Calu3 (cell line): ENCODE measurements around the gene PNLIPRP3. TPM values are rescaled to one million over a fixed set of nuclear protein-coding genes. Genes with fewer than 3 reads are reported as not detected.

ENCODE experiments used
- BruUV-seq: library from RNA; stranded (reverse); fragments of 400-500 nt; replicated peaks from 2 replicates; lab custom pipeline; 2021; lab: Mats Ljungman, UMichigan
- CTCF ChIA-PET: fragments of 300-600 bp; sonication (Branson Sonifier 250); formaldehyde crosslinking; loops from one replicate; lab custom pipeline; 2022; ENCODE audit warnings: antibody characterized with exemption; lab: Charles Lee
- DNase-seq: peaks from one replicate; pipeline ENCODE4 v3.0.0; 2022
- H3K27ac Mint-ChIP-seq: one replicate; pipeline ENCODE4 v1.8.0; 2022; ENCODE audit warnings: mixed read lengths; ENCODE audit not compliant: unreplicated experiment
- H3K27me3 Mint-ChIP-seq: one replicate; pipeline ENCODE4 v1.8.0; 2022; ENCODE audit warnings: mixed read lengths; ENCODE audit not compliant: unreplicated experiment
- H3K36me3 Mint-ChIP-seq: one replicate; pipeline ENCODE4 v1.8.0; 2022; ENCODE audit warnings: mild to moderate bottlenecking, moderate library complexity, mixed read lengths; ENCODE audit not compliant: insufficient read depth, unreplicated experiment
- H3K4me1 Mint-ChIP-seq: one replicate; pipeline ENCODE4 v1.8.0; 2022; ENCODE audit warnings: mild to moderate bottlenecking, low read depth, mixed read lengths; ENCODE audit not compliant: unreplicated experiment
- H3K4me3 Mint-ChIP-seq: one replicate; pipeline ENCODE4 v1.8.0; 2022; ENCODE audit warnings: mild to moderate bottlenecking, low read depth, moderate library complexity, mixed read lengths; ENCODE audit not compliant: unreplicated experiment
- H3K9me3 Mint-ChIP-seq: one replicate; pipeline ENCODE4 v1.8.0; 2022; ENCODE audit warnings: low read depth, mixed read lengths; ENCODE audit not compliant: unreplicated experiment
- CTCF ChIP-seq: fragments of 200-600 bp; IDR thresholded peaks from one replicate; pipeline ENCODE4 v1.8.0; 2022; ENCODE audit warnings: antibody characterized with exemption; ENCODE audit not compliant: unreplicated experiment
- intact Hi-C: fragments of 100-400 bp; cut with micrococcal nuclease; formaldehyde crosslinking; loops from one replicate; pipeline ENCODE4 v1.10.0; 2022; ENCODE audit not compliant: unreplicated experiment
- total RNA-seq: library from RNA; stranded (reverse); gene quantifications from 2 replicates; pipeline ENCODE4 v1.2.3, GENCODE V29; 2022

The PNLIPRP3 gene
- total RNA-seq, 1 experiment from 2014 or later: not detected

GRCh38 chr10:116510565-116510964 lies 82.9 kb downstream of the PNLIPRP3 start:
- CTCF ChIA-PET: no interaction called here

GRCh38 chr10:116511365-116511764 lies 83.7 kb downstream of the PNLIPRP3 start:
- Mint-ChIP-seq H3K4me1 (no peaks in the 10 kb centered on the region), H3K4me3 (no peak overlapping the region), H3K36me3 (no peaks in the 10 kb centered on the region), H3K27me3 (peaks cover 50% of the 10 kb centered on the region), H3K9me3 (no peaks in the 10 kb centered on the region), H3K27ac (no peak overlapping the region)
- intact Hi-C loops: no loop called here
- no peak for DNase-seq
- BruUV-seq: no TSS peak
- no peak for TF ChIP-seq CTCF
- CTCF ChIA-PET: no interaction called here

More at GRCh38 chr10:116510565-116510964, 82.9 kb downstream of the PNLIPRP3 start:
- H3K27ac Mint-ChIP-seq: no peak overlapping the region
- H3K36me3 Mint-ChIP-seq: no peaks in the 10 kb centered on the region
- no peaks in the 10 kb centered on the region for H3K9me3 Mint-ChIP-seq
- no peak for TF ChIP-seq CTCF
- no peak for DNase-seq
- intact Hi-C loops: no loop called here
- peaks cover 50% of the 10 kb centered on the region for H3K27me3 Mint-ChIP-seq
- H3K4me1 Mint-ChIP-seq: no peaks in the 10 kb centered on the region
- no peak overlapping the region for H3K4me3 Mint-ChIP-seq
- no TSS peak for BruUV-seq

DNA sequence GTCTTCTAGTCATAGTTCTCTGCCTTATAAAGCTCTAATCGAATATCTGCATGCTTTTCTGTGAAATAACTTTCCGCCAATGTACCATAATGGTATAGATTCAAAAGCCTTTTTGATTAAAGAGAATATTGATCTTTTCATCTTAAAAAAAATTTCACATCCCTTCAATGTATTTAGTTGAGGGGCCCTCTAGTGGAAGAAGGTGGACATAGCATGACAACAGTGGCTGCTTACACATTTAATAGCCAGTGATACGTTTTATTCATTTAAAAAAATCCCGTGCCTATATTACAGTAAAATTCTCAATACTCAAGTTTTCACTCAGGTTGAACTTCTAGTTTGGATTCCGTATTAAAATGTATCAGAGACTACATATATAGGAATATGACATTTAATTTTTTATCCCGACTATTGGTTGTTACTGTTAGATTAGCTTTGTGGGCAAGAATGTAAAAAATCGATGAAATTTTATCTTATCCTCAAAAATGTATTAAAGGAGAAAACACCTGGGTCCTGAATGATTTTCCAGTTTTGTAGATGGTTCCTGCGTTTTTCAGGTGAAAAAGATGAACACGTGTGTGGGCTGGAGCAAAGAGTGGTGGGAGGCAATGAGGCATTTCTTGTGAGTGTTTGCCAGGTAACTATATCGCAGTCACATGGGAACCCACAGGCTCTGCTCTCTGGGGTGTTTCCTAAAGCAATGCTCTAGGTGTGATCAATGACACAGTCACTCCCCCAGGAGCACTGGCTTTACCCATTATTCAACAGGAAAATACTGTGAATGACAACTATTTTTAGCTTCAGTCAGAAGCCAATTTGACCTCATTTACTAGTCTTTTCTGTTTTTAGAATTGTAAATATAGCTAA lies 94.0 kb downstream of the PNLIPRP3 start:
- intact Hi-C loops: no loop called here
- H3K4me3 Mint-ChIP-seq: no peak overlapping the region
- H3K4me1 Mint-ChIP-seq: no peaks in the 10 kb centered on the region
- no peaks in the 10 kb centered on the region for H3K36me3 Mint-ChIP-seq
- no peak overlapping the region for H3K27ac Mint-ChIP-seq
- no peak for TF ChIP-seq CTCF
- BruUV-seq: no TSS peak
- H3K9me3 Mint-ChIP-seq: no peaks in the 10 kb centered on the region
- peak; percentile 38 for DNase-seq
- no peaks in the 10 kb centered on the region for H3K27me3 Mint-ChIP-seq
- CTCF ChIA-PET: no interaction called here

DNA sequence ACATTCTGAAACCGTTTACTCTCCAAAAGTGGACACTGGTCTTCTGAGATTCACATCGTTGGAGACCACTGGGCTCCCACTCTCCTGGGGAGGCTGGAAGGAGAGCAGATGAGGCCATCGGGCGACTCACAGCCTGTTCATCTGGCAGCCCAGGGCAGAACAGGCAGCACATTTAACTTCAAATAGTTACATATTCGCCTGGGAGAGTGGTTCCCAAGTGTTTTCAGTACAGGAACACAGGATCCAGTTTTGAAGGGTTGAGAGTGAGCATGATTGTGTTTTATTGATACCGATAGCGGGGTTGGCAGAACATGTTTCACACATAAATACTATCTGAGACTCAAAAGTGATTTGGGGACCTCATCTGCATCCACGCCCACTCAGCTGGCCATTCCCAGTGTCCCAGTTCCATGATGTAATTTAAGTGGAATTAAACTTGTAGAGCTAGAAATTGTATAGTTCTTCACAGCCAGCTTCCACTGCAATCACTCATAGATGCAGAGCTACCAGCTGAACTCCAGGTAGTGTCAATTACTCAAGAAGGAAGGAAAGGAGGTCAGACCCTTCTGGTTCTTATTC lies 95.2 kb downstream of the PNLIPRP3 start:
- intact Hi-C loops: no loop called here
- H3K27ac Mint-ChIP-seq: no peak overlapping the region
- CTCF ChIA-PET: interaction anchor here (0.8 kb wide), 1 partner anchor 52 kb away, joined by 3 read pairs; no protein-coding TSS in a partner anchor

More for the DNA sequence above, 95.2 kb downstream of the PNLIPRP3 start:
- no peak for TF ChIP-seq CTCF
- Mint-ChIP-seq H3K4me1 (no peaks in the 10 kb centered on the region), H3K27me3 (no peaks in the 10 kb centered on the region), H3K4me3 (no peak overlapping the region), H3K9me3 (no peaks in the 10 kb centered on the region), H3K36me3 (no peaks in the 10 kb centered on the region)
- DNase-seq: no peak
- no TSS peak for BruUV-seq
